Activated T-helper 2 cell treated with anti-CD3 and anti-CD28 coated beads, Interferon-gamma antibody, Interleukin-2, Interleukin-4, amounts not matched to agents 10 μg/mL and 5 μg/mL and 100 μg/mL, durations not matched to agents 14 hours and 24 hours and 36 hours (primary cell): ENCODE results near the gene CDIP1. TPM values are rescaled to one million over a fixed set of nuclear protein-coding genes. Genes with fewer than 3 reads are reported as not detected.

Experiments
- DNase-seq: peaks from one replicate; pipeline ENCODE4 v3.0.0; 2021; ENCODE audit warnings: low spot score
- H3K27ac Mint-ChIP-seq: one replicate; pipeline ENCODE4 v1.8.0; 2021; ENCODE audit warnings: mixed read lengths
- H3K27me3 Mint-ChIP-seq: one replicate; pipeline ENCODE4 v1.8.0; 2021; ENCODE audit warnings: low read depth, mixed read lengths
- H3K36me3 Mint-ChIP-seq: one replicate; pipeline ENCODE4 v1.8.0; 2021; ENCODE audit warnings: low read depth, mixed read lengths
- H3K4me1 Mint-ChIP-seq: one replicate; pipeline ENCODE4 v1.8.0; 2021; ENCODE audit warnings: low read depth, mixed read lengths
- H3K4me3 Mint-ChIP-seq: one replicate; pipeline ENCODE4 v1.8.0; 2021; ENCODE audit warnings: low read depth, mild to moderate bottlenecking, moderate library complexity, mixed read lengths
- H3K9me3 Mint-ChIP-seq: one replicate; pipeline ENCODE4 v1.8.0; 2021; ENCODE audit warnings: mixed read lengths
- intact Hi-C: fragments of 100-400 bp; cut with micrococcal nuclease; formaldehyde crosslinking; loops from one replicate; pipeline ENCODE4 v1.15.1; 2023
- total RNA-seq: library from RNA; stranded (reverse); gene quantifications from 2 replicates; pipeline ENCODE4 v1.2.3, GENCODE V29; 2022

The CDIP1 gene
- total RNA-seq, 1 donor from 2014 or later: 46.0 TPM

- Mint-ChIP-seq H3K27me3 (no peaks in the 10 kb centered on the region), H3K9me3 (peaks cover 16% of the 10 kb centered on the region), H3K4me3 (peak overlapping the region; percentile 24), H3K36me3 (peaks cover 42% of the 10 kb centered on the region), H3K27ac (peak overlapping the region; percentile 40), H3K4me1 (peaks cover 38% of the 10 kb centered on the region)
- DNase-seq: no peak
- intact Hi-C loops: loop anchor here (2.0 to 5.0 kb wide), 4 partner anchors 29 to 142 kb away; partner anchors contain the start of gene CORO7
Measured at GRCh38 chr16:4535627-4536108, 2.9 kb downstream of the CDIP1 start.

GRCh38 chr16:4534151-4534790, 4.3 kb downstream of the CDIP1 start:
- Mint-ChIP-seq H3K9me3 (peaks cover 6% of the 10 kb centered on the region), H3K4me3 (no peak overlapping the region), H3K36me3 (peaks cover 36% of the 10 kb centered on the region), H3K4me1 (peaks cover 43% of the 10 kb centered on the region), H3K27ac (peak overlapping the region; percentile 47), H3K27me3 (no peaks in the 10 kb centered on the region)
- DNase-seq: no peak
- intact Hi-C loops: no loop called here

GRCh38 chr16:4533490-4533889, 5.1 kb downstream of the CDIP1 start:
- Mint-ChIP-seq H3K27me3 (no peaks in the 10 kb centered on the region), H3K27ac (no peak overlapping the region), H3K9me3 (no peaks in the 10 kb centered on the region), H3K4me3 (no peak overlapping the region), H3K36me3 (peaks cover 31% of the 10 kb centered on the region), H3K4me1 (peaks cover 44% of the 10 kb centered on the region)
- no peak for DNase-seq
- intact Hi-C loops: no loop called here

DNA sequence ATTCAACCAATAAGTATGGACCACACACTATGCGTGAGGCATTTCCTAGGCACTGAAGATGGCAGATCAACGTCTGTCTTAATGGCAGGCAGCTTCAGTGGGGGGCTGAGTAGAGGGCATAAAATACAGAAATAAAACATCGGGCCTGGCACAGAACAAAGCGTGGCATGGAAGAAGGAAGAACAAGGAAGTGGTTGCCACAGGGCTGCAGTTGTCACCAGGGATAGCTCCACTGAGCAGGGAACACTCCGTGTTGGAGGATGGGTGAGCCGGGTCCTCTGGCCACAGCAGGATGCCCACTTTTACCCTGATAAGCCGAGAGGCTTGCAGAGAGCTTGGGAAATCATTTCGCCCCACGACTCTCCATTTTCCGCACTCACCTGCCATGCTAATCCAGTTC, 6.3 kb downstream of the CDIP1 start:
- no peak for DNase-seq
- Mint-ChIP-seq H3K4me1 (peaks cover 44% of the 10 kb centered on the region), H3K27ac (no peak overlapping the region), H3K36me3 (peaks cover 30% of the 10 kb centered on the region), H3K27me3 (no peaks in the 10 kb centered on the region), H3K4me3 (no peak overlapping the region), H3K9me3 (no peaks in the 10 kb centered on the region)
- intact Hi-C loops: no loop called here

DNA sequence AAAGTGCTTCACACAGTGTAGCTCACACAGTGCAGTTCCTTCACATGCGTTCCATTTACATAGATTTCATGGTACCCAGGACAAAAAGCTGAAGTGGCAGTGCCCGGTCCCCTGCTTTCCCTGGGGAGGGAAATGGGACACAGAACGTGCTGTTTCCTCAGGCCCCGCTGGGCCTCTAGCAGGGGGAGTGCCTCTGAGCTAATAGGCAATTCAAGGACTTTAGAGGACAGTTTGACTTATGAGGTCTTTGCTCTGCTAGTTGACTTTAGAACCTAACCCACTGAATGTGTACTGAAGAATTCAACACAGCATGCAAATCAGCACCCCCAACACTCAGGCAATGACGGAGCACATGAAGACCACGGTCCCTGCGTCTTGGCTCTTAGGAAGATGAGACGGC, 6.8 kb downstream of the CDIP1 start:
- peaks cover 42% of the 10 kb centered on the region for H3K4me1 Mint-ChIP-seq

GRCh38 chr16:4529085-4530060, 9.2 kb downstream of the CDIP1 start:
- Mint-ChIP-seq H3K4me1 (peaks cover 24% of the 10 kb centered on the region), H3K27me3 (no peaks in the 10 kb centered on the region), H3K4me3 (peak overlapping the region; percentile 49), H3K9me3 (no peaks in the 10 kb centered on the region), H3K36me3 (peaks cover 25% of the 10 kb centered on the region), H3K27ac (peak overlapping the region; percentile 73)
- DNase-seq: no peak
- intact Hi-C loops: loop anchor here (1.0 to 2.0 kb wide), 2 partner anchors 10 to 15 kb away; no protein-coding TSS in a partner anchor

More for the DNA sequence above, 6.8 kb downstream of the CDIP1 start:
- no peaks in the 10 kb centered on the region for H3K27me3 Mint-ChIP-seq
- intact Hi-C loops: no loop called here
- H3K36me3 Mint-ChIP-seq: peaks cover 29% of the 10 kb centered on the region
- no peak for DNase-seq
- no peak overlapping the region for H3K27ac Mint-ChIP-seq
- no peaks in the 10 kb centered on the region for H3K9me3 Mint-ChIP-seq
- no peak overlapping the region for H3K4me3 Mint-ChIP-seq

GRCh38 chr16:4525634-4526277, 12.8 kb downstream of the CDIP1 start:
- no peak for DNase-seq
- Mint-ChIP-seq H3K36me3 (peaks cover 12% of the 10 kb centered on the region), H3K4me1 (peaks cover 23% of the 10 kb centered on the region), H3K27me3 (no peaks in the 10 kb centered on the region), H3K4me3 (no peak overlapping the region), H3K9me3 (no peaks in the 10 kb centered on the region), H3K27ac (no peak overlapping the region)
- intact Hi-C loops: no loop called here

- Mint-ChIP-seq H3K9me3 (no peaks in the 10 kb centered on the region), H3K4me1 (peaks cover 22% of the 10 kb centered on the region), H3K27ac (no peak overlapping the region), H3K4me3 (no peak overlapping the region), H3K27me3 (no peaks in the 10 kb centered on the region), H3K36me3 (peaks cover 14% of the 10 kb centered on the region)
- DNase-seq: no peak
- intact Hi-C loops: no loop called here
Measured at GRCh38 chr16:4525069-4525468, 13.5 kb downstream of the CDIP1 start.

DNA sequence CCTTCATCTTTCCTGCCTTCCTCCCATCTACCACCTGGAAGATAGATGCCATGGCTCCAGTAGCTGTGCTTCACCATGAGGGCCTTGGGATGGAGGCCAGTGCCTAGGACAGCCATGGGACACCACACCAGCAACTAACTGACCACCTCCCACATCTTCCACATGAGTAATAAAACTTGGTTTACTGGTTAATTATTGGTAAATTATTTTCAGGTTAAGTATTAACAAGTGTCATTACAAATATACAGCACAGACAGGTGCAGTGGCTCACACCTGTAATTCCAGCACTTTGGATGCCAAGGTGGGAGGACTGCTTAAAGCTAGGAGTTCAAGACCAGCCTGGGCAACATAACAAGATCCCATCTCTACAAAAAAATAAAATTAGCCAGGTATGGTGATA, 14.0 kb downstream of the CDIP1 start:
- H3K9me3 Mint-ChIP-seq: no peaks in the 10 kb centered on the region

GRCh38 chr16:4523686-4524085, 14.9 kb downstream of the CDIP1 start:
- intact Hi-C loops: no loop called here
- H3K27ac Mint-ChIP-seq: no peak overlapping the region
- DNase-seq: no peak

More for the DNA sequence above, 14.0 kb downstream of the CDIP1 start:
- H3K27ac Mint-ChIP-seq: no peak overlapping the region
- peaks cover 19% of the 10 kb centered on the region for H3K4me1 Mint-ChIP-seq
- no peaks in the 10 kb centered on the region for H3K27me3 Mint-ChIP-seq
- H3K4me3 Mint-ChIP-seq: no peak overlapping the region
- intact Hi-C loops: no loop called here
- peaks cover 14% of the 10 kb centered on the region for H3K36me3 Mint-ChIP-seq
- DNase-seq: no peak

DNA sequence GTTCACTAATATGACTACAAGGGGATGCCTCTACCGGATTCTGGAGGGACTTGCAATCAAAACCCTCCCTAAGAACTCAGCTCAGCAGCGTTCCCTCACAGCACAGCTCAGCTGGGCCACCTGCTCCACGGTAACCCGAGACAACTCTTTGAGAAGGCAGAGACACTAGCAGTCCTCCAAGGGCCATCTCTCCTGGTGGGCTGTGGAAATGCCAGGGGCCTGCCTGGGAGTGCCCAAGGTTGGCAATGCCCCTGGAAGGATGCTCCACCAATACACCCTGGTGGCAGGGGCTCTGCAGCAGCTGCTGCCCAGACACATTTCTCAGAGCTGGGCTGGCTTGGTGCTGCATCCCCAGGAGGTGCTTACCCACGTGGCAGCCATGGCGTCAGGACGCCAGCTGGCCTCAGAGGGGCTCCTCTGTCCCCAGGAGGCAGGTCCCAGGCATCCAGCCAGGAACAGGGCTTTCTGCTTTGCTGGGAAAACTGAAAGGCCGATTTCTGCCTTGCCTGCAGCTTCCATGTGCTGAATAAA, 16.5 kb downstream of the CDIP1 start:
- H3K27me3 Mint-ChIP-seq: no peaks in the 10 kb centered on the region
- intact Hi-C loops: no loop called here
- H3K4me1 Mint-ChIP-seq: peaks cover 8% of the 10 kb centered on the region
- H3K9me3 Mint-ChIP-seq: no peaks in the 10 kb centered on the region
- no peak for DNase-seq
- no peak overlapping the region for H3K27ac Mint-ChIP-seq
- H3K4me3 Mint-ChIP-seq: no peak overlapping the region
- H3K36me3 Mint-ChIP-seq: peaks cover 14% of the 10 kb centered on the region

More at GRCh38 chr16:4523686-4524085, 14.9 kb downstream of the CDIP1 start:
- H3K27me3 Mint-ChIP-seq: no peaks in the 10 kb centered on the region
- H3K4me3 Mint-ChIP-seq: no peak overlapping the region
- H3K4me1 Mint-ChIP-seq: peaks cover 11% of the 10 kb centered on the region
- H3K9me3 Mint-ChIP-seq: no peaks in the 10 kb centered on the region
- H3K36me3 Mint-ChIP-seq: peaks cover 14% of the 10 kb centered on the region

DNA sequence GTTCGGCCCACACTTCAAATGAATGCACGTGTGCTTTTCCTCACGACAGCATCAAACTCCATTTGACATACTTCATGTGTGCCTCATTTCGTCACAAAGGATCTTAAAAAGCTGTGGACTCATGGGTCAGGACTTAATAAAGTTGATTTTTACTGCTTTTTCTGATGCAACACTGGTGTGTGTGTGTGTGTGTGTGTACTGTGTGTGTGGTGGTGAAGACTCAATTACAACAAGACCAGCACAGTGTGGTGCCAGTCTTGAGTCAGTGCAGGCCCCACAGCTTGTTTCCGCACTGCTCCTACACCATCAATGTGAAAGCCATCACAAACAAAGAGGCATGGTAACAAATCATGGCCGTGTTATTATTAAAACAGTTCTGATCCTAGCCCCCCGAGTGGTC, 17.7 kb downstream of the CDIP1 start:
- Mint-ChIP-seq H3K4me3 (no peak overlapping the region), H3K27me3 (no peaks in the 10 kb centered on the region), H3K9me3 (no peaks in the 10 kb centered on the region), H3K27ac (no peak overlapping the region), H3K4me1 (peaks cover 7% of the 10 kb centered on the region), H3K36me3 (peaks cover 13% of the 10 kb centered on the region)
- intact Hi-C loops: no loop called here
- DNase-seq: no peak
